Activated CD4-positive, CD25-positive, alpha-beta regulatory T cell treated with anti-CD3 and anti-CD28 coated beads, Interleukin-2, amount 50 U/mL, for 72 hours (primary cell): ENCODE results near the gene HIPK2.
"Not testable (repeated sequence)": the region's sequence is repeated elsewhere in the genome, so short reads cannot be mapped to it uniquely, and the experiment has no call there.

Source experiments
- DNase-seq: peaks from one replicate; pipeline ENCODE4 v3.0.0; 2021

Gene HIPK2

DNA sequence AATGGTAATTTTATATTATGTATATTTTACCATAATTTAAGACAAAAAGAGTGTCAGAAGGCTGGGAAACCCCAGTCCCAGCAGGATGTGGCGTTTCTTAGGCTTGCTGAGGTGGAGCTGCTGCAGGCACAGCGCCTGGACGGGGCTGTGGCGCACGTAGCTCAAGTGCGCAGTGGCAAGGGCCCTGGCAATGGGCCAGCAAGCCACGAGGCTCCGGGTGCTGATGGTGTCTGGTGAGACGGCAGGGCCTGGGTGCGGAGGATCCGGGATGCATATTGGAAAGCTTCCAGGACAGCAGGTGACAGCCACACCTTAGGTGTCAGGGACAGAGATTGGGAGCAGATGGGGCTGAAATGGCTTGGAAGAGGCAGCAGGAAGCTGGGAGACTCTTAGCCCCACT, 217.1 kb downstream of the HIPK2 start:
- no peak for DNase-seq

DNA sequence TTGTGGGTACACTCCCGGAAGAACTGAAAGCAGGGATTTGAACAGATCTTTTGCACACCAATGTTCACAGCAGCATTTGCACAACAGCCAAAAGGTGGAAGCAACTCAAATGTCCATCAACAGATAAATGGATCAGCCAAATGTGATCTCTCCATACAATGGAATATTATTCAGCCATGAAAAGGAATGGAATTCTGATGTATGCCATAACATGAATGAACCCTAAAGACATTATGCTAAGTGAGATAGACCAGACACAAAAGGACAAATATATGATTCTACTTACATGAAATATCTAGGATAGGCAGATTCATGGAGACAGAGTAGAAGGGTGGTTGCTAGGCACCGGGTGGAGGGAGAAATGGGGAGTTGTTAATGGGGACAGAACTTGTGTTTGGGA, 217.6 kb downstream of the HIPK2 start:
- DNase-seq = no peak

DNA sequence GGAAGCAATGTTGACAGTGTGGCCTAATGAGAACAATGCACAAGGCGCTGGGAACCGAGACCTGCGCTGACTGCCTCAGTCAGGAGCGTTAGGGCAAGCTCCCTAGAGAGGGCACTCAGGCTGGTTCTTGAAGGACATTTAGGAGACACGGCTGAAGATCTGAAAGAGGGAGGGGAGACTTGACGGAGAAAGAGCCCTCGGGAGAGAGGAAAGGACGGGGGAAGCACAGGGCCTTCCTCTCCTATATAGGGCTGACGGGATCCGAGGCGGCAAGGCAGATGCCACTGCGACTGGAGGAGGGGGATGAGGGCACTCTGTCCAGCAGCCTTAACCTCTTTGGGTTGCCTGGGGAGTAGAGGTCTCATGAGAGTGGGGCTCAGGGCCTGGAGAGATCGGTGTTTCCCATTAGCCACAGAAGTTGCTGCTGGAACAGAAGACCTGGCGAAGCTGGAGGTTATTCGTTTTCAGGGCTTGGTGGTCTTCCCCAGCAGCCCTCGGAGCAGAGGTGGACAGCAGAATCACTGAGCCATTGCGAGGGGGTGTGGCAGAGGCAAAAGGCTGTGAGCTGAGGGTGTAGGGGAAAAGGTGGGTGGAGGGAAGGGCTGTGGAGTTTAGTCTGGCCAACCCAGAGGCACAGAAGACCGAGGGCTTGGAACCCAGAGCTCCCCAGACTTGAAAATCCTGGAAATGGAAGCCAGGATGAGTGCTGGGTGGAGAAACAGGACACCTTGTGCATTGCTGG, 218.3 kb downstream of the HIPK2 start:
- no peak for DNase-seq

DNA sequence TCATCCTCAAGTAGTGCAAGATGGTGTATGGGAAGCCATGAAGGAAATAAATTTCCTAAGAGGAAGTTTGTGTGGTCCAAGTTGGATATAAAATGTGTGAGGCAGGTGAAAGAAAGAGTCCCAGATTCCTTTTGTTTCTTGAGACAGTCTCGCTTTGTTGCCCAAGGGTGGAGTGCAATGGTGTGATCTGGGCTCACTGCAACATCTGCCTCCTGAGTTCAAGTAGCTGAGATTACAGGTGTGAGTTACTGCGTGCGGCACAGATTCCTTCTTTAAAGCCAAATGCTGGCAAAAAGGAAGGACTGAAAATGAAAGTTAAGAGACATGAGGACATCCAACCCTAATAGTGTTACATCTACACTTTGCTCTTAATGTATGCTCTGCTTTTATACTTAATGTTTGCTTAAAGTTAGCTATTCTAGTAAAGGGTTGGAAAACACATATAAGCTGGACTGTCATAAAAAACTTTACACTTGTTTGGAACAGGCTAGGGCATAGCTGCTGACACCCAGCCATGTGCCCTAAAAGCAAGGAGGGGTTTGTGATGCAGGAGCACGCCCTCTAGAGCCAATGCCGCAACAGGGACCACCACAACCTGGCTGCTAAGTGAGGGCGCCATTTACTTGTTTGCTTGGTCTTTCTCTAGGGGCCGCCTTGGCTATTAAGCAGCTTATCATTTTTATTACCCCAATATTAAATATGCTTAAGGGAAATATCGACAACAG, 219.8 kb downstream of the HIPK2 start:
- DNase-seq = no peak

DNA sequence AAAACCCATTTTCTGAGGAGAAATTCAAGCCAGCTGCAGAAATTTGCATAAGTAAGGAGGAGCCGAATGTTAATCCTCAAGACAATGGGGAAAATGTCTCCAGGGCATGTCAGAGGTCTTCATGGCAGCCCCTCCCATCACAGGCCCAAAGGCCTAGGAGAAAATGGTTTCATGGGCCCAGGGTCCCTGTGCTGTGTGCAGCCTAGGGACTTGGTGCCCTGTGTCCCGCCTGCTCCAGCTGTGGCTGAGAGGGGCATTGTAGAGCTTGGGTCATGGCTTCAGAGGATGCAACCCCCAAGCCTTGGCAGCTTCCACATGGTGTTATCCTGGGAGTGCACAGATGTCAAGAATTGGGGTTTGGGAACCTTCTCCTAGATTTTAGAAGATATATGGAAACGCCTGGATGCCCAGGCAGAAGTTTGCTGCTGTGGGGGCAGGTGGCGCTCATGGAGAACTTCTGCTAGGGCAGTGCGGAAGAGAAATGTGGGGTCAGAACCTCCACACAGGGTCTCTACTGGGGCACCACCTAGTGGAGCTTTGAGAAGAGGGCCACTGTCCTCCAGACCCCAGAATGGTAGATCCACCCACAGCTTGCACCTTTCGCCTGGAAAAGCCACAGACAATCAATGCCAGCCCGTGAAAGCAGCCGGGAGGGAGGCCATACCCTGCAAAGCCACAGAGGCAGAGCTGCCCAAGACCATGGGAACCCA, 223.7 kb downstream of the HIPK2 start:
- DNase-seq = not testable (repeated sequence)

DNA sequence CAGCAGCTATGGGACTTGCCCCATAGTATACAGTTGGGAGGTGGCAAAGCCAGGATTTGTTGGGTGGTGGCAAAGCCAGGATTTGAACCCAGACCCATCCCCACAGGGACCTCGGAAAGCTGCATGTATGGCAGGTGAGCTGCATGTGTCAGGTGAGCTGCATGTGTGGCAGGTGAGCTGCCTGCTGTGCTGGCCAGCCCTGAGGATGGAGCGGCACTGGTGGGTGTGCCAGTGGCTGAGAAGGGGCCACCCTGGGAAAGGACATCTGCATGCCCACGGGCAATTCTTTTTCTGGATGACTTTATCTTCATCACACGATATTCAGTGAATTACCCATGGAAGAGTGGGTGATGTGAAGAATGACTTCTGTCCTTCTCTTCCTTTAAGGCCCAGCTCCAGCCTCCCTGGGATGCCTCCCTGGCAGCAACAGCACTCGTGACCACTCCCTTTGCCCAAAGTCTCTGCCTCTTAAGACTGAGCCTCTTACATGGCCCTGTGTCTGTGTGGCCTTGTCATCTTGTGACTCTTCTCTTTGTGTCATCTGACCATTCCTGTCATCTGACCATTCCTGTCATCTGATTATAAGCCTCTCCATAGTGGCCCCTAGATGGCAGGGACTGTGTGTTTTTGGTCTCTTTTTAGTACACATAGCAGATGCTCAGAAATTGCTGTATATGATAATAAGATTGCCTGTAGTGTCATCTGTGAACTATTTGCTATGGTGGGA, 229.3 kb downstream of the HIPK2 start:
- no peak for DNase-seq

DNA sequence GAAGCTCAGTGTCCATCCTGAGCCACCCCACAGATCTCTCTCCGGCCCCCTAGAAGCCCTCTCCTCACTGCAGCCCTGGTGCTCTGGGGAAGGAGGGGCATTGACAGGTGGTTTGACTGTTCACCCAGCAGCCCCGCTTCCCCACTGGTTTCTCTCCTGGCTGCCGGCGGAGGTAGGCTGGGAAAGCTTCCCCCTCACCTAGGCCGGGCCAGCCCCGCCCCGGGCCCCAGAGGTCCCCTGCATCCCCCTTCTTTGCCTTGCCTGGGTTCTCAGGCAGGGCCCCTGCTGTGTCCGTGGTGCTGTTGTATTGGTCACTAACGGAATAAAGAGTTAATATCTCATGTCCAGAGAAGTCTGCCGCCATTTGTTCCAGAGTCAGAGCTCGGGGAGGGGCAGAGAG, 233.2 kb downstream of the HIPK2 start:
- DNase-seq = no peak

DNA sequence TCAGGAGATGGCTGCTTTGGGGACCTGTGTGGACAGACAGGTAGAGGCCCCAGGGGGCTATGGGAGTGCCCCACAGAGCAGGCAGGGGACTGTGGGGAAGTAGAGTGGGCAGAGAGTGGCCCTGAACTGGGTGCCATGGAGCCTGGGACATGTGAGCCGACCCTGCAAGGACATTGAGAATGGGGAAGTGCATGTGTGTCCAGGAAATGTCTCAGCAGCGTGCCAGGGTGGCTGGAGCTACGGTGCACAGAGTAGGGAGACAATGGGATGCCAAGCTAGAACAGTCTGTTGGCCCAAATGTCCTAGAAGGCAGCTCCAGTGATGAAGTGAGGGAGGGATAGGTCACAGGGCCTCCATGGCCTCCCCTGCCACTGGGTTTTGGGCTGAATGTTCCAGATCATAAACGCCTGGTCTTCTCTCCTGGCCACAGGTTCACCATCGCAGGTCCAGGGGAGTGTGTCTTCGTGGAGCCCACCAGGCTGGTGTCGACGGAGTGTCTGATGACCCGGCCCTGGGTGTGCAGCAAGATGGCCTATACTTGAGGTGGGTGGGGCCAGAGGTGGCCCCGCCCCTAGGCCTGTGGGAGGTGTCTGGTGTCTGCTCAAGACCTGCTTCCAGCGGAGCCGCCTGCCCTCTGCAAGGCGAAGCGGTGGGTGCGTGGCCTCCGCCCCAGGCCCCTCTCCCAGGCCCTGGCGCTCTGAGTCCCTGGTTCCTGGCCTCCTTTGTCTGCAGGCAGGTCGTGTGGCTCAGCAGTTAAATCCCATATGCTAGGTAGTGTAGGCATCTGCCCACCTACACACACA, 233.8 kb downstream of the HIPK2 start:
- no peak for DNase-seq

DNA sequence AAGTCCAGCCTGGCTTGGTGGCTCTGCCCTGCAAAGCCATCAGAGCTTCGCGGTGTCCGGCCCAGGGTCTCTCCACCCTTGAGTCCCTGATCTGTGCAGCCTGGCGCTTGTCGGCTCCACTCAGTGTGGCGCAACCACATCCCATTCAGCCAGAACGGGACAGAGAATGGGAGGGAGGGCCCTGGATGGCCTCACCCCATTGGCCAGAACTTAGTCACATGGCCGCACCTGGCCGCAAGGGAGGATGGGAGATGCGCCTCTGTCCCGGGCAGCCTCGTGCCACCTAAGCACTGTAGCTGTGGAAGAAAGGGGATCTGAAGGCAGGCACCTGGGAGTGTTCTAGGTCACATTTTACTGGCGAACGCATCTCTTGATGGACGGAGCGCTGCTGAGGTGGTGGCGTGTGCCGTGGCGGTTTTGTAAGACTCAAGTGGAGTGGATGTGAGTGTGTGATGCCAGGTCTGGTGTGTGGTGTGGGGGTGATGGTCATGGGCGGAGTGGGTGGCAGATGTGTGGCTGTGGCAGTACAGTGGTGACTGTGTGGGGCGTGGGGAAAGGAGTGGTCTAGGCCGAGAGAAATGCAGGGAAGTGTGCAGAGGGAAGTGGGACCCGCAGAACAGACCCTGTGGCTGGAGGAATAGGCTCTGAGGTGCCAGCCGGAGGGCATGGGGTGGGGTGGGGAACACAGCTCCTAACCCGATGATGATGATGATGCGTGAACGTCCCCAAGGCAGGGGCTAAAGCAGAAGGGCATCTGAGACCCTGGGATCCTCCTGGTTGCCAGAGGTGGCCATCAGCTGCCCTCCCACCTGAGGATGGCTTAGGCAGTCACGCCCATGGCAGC, 235.3 kb downstream of the HIPK2 start:
- DNase-seq = no peak

DNA sequence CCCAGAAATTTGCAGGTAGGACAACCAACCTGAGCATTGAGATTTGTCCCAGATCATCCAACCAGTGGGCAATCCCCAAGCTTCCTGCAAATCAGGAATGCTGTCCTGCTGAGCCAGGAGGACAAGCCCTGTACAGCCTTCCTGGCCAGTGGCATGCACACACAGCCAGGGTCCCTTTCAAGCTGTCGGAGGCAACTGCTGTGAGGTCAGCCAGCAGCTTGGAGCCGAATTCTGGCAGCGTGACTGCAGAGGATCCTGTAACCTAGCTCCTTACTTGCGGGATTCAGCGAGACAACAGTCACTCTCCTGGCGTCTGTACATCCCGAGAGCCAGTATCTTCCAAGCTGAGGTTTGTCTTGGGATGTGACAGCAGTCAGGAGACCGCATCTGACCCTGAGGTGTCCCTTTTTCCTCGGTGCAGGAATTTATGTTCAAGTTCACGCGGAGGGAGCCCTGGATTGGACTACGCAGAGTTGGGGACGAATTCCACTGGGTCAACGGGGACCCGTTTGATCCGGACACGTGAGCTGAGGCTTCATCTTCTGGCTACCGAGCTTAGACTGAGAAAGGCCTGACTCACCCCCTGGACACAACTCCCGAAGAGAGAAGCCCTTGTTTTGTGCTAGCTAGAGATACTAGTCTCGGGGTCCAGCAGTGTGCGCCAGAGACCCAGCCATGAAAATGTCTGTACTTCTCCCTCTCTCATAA, 236.0 kb downstream of the HIPK2 start:
- DNase-seq = no peak

DNA sequence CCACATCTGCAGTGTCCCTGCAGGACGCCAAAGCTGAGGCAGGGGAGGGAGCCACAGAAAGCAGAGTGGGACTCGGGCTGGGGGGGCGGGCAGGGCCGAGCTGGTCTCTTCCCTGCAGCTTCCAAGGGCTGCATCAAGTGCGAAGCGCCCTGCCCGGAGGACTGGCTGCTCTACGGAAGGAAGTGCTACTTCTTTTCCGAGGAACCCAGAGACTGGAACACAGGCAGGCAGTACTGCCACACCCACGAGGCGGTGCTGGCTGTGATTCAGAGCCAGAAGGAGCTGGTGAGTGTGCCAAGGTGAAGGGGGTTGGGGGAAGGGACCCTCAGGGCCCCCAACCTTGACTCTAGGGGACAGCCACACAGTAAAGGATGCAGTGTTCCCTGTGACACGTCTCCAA, 237.6 kb downstream of the HIPK2 start:
- no peak for DNase-seq

DNA sequence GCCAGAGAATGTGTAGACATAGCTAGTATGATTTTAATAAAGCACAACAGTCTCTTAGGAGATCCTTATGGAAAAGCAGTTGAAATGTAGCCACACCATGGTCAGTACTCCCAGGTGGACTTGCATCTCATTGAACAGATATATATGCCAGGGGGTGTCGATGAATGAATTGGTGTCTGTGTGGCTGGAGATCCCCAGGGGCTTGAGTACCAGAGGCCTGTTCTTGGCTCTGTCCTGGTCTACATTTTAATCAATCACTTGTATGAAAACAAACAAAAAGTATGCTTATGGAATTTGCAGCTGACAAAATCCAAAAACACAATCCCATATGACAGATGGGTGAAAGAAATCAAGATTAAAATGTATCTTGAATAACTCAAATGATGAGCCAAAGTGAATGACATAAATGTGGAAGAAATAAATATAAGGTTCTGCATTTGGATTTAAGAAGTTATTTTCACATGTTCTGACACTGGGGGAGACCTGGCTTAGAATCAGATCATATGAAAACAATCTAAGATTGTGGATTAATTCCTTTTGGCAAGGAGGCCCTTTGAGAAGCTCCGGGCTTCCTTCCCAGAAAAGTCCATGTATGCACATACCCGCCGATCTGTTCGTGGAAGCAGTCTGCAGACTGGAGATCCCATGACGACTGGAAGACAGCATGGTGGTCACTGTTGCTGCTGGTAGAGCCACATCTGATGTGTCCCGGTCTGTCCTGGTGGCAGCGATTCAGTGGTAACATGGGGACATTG, 238.7 kb downstream of the HIPK2 start:
- DNase-seq = no peak

DNA sequence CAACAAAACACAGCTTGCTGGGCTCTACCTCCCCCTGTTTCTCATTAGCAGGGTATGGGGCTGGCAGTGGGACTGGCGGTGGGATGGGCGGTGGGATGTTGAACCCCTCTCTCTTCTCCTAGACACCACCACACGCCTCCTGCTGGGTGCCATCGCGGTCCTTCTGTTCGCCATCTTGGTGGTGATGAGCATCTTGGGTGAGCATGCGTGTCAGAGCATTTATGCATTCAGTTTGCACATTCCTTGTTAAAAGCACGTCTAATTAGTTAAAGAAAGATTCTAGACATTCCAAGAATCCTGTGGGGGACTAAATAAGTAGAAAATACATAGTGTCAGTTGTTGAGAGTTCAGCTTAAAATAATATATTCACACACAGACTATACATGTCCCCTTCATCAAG, 241.6 kb downstream of the HIPK2 start:
- DNase-seq = no peak

DNA sequence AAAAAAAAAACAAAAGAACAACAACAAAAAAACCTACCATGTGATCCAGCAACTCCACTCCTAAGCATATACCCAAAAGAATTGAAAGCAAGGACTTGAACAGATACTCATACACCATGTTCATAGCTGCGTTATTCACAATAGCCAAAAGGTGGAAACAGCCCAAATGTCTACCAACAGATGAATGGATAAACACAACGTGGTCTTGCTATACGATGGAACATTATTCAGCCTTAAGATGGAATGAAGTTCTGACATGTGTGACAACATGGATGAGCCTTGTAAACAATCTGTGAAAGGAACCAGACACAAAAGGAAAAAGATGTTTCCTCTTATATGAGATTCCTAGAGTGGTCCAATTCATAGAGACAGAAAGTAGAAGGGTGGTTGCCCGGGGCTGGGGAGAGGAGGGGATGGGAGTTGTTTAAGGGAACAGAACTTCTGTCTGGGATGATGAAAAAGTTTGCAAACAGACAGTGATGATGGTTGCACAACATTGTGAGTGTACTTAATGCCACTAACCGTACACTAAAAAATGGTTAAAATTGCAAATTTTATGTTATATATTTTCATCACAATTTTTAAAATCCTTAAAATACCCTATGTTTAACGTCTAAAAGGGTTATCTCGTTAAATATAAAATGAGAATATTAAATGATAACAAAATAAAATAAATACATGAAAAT, 242.7 kb downstream of the HIPK2 start:
- no peak for DNase-seq

DNA sequence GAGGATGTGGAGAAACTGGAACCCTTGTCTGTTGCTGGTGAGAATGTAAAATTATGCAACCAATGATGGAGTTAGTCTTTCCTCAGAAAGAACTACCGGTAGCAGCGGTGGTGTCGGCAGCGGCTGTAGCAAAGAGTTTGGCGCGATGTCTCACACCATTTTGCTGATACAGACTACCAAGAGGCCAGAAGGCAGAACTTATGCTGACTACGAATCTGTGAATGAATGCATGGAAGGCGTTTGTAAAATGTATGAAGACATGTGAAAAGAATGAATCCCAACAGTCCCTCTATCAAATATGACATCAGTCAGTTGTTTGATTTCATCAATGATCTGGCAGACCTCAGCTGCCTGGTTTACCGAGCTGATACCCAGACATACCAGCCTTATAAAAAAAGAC, 243.7 kb downstream of the HIPK2 start:
- no peak for DNase-seq

DNA sequence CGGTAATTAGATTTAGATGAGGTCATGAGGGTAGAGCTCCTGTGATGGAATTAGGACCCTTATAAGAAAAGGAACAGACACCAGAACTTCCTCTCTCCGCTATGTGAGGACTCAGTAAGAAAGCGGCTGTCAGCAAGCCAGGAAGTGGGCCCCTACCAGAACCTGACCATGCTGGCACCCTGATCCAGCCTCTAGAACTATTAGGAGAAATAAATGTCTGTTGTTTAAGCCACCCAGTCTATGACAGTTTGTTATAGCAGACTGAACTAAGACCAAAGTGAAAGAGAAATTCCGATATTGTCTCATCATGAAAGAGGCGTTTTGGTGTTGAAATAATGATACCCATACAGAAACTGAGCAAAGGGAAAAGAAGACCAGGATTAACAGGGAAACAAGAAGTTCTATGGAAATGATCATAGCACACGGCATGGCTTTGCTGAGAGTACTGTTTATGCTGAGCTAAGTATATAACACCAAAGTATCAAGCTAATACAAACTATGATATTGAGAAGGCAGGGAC, 245.1 kb downstream of the HIPK2 start:
- DNase-seq = no peak

DNA sequence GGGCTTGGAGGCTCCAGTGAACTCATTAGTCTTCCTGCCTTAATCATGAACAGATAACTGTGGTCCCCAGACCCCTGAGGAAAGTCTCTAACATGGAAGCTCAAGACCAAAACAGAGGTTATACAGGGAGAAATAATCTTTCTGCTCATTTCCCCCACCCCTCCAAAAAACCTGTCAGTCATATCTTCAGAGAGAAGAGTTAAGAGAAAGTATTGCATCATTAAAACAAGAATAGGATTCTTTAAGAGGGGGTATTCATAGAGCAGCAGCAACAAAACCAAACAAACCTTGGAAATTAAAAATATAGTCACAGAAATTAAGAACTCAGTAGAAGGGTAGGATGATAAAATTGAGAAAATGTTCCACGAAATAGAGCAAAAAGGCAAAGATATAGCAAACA, 246.7 kb downstream of the HIPK2 start:
- DNase-seq = no peak

DNA sequence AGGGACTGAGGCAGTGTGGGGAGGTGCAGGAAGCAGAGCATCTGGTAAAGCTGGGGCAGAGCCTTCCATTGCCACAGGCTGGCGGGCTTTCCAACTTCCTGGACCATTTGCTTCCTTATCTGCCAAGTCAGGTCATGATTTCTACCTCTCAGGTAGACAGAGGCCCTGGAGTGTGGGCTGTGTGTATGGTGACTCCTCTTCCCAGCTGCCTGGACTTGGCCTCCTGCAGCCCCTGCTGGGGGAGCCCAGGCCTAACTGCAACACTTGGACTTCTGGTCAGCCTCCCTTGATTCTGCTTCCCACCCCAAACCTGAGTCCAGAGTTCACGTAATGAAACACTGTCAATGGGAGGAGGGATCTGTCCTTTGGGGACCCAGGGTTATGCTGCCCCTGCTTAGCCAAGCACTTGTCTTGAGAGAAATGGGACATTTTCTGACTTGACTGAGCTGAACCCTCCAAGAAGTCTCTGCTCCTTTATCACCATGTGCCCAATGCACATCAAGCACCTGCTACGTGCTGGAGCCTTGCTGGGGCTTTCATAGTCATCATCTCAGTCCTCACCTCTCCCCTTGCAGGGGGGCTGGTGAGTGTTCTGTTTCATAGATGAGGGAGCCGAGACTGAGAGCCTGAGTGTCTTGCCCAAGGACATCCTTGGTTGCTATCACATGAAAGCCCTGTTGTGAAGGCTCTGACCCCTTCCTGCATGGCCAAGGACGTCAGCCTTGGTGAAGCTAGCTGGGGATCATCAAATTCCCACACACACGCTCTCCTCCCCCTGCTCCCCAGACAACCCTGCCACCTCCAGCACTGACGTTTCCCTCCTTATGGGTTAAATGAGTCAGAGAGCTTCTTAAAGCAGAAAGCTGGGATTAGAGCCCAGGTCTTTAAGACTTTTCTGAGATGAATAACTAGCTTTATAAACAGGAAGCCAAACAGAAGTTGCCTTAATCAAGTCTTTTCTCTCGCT, 250.9 kb downstream of the HIPK2 start:
- DNase-seq = no peak
